CD4-positive, alpha-beta T cell treated with Interleukin-6 at 100 ng/mL for 8 hours (primary cell): ENCODE data around the gene C1QTNF12.

Experiments
- DNase-seq: peaks from one replicate; pipeline ENCODE4 v3.0.0-alpha.2; 2020; ENCODE audit warnings: mixed read lengths, low spot score

Gene C1QTNF12

GRCh38 chr1:1246577-1247340, at the start of gene C1QTNF12:
C1QTNF12 (minus strand) TSS chr1:1246722; CDS start chr1:1246690, 32 bp downstream.
- DNase-seq = no peak

DNA sequence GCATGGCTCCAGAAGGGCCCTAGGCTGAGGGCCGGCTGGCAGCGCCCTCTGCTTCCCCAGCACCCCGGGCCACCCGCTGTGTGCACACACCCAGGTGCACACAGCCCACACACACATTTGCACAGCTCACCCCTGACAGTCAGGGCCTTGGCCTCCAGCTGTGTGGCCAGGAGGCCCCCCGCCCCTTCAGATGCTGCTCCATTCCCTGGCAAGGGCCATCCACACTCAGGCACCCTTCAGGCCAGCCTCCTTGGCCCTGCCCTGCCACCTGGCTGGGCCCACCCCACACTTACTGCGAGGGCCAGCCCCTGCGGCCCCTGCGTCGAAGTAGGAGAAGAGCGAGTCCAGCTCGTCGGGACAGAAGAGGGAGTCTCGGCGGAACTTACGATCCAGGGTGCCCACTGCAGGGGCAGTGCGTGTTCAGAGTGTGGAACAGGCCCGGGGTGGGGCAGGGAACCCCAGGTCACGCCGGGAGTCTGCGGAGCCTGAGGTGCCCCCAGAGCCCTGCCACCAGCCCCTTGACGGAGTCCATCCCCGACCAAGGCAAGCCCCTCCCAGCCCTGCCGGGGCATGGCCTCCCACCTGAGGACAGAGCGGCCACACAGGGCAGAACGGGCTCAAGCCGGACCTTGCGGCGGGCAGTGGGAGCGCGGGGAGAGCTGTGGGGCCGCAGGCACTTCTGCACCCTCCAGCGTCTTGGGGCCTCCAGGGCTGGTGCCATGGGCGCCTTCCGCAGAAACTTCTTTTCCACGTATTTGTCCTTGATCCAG, 48.8 kb upstream of the C1QTNF12 start:
- DNase-seq = no peak

DNA sequence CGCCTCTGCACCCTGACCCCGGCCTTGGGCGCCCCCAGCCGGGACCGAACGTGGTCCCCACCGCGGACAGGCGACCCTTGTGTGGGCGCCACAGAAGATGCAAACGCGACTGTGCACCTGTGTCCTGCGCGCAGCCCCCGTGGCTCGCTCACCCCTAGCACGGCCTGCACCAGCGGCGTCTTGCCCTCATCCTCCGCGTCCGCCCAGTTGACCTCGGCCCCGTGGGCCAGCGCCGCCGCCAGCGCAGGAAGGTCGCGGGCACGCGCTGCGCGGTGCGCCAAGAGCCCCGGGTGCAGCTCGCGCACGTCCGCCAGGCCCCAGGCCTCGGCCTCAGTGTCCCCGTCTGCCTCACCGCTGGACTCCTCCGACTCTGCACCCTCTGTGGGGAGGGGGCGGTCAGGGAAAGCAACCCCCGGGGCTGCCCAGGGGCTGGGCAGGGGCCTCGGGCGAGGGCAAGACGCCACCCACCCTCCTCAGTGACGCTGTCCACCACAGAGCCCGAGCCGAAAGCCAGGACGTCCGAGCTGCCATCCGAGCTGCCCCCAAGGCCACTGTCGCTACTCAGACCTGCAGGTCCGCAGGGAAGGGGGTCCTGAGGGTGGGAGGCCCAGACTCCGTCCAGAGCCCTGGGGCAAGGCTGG, 47.8 kb upstream of the C1QTNF12 start:
- no peak for DNase-seq

GRCh38 chr1:1293263-1294249, 47.0 kb upstream of the C1QTNF12 start:
- DNase-seq = no peak

DNA sequence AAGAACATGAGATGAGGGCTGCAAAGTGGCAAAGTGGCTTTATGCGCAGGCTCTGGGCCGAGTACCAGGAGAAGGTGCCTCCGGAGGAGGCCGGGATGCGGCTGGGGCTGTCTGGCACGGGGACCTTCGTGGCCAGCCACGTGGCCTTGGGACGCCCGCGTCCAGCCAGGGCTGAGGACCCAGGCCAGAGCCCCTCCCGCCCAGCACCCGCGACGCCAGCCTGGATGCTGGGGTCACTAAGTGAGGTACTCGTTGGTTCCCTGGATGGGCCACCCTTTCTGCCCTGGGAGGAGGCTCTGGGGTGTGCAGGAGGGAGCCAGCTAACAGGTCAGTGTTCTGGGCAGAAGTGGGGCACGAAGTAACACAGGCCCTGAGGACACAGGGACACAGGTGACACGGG, 46.3 kb upstream of the C1QTNF12 start:
- no peak for DNase-seq

DNA sequence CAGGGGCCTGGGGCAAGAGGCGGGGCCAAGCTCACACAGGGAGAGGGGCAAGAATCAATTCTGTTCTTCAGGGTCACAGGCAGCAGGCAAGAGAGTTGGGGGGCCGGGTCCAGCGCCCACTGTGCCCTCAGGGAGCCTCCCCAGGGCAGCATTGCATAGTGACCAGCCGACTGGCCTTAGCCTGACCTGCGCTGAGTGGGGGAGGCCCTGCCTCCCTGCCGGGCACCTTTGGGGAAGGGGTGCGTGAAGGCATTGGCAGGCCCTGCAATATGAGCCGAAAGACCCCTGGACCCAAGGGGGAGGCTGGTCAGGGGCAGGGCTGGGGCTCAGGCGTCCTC, 45.9 kb upstream of the C1QTNF12 start:
- no peak for DNase-seq

DNA sequence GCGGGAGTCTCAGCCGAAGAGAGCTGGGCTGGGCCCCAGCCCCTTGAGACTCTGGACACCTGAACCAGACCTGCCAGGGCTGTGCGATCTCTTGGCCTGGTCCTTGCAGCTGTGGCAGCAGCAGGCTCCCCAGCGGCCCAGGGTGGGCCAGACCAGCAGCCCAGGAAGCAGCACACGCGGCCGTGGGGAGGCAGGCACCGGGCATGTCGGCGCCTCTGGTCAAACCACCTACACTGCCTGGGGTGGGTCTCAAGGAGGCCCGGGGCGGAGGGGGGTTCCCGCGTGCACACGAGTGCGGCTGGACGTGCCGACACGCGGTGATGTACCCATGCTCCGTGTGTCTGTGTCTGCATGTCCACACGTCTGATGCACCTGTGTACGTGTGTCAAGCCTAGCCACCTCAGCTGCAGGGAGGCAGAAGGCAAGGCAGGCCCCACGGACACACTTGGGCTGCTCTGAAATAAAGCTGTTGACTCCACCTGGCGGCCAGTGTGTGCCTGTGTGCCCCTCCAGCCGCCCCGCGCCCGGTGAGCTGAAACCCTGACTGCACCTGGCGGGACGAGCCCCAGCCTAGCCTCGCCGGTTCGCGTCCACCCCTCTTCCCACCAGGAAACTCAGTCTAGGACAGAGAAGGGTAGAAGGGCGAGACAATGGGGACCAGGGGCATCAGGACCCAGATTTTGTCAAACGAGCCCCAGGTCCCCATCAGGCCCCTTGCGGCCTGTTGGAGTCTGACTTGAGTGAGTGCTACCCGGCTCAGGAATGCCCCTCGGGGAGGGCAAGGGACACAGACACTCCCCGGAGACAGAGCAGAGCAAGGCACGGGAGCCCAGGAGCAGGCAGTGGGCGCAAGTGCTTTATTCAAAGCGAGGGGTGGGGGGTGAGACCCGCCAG, 45.3 kb upstream of the C1QTNF12 start:
- peak; percentile 64 for DNase-seq

DNA sequence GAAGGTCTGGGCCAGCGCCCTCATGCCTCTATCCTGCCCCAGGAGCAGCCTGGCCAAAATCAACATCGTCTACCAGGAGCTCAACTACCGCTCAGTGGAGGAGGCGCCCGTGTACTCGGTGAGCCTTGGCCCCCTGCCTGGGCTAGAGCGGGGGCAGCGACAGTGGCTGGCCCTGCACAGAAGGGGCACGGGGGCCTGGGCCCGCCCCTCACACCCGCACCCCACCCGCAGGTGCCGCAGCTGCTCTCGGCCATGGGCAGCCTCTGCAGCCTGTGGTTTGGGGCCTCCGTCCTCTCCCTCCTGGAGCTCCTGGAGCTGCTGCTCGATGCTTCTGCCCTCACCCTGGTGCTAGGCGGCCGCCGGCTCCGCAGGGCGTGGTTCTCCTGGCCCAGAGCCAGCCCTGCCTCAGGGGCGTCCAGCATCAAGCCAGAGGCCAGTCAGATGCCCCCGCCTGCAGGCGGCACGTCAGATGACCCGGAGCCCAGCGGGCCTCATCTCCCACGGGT, 44.6 kb upstream of the C1QTNF12 start:
- no peak for DNase-seq

GRCh38 chr1:1290238-1290731, 43.8 kb upstream of the C1QTNF12 start:
- DNase-seq = peak; percentile 34

DNA sequence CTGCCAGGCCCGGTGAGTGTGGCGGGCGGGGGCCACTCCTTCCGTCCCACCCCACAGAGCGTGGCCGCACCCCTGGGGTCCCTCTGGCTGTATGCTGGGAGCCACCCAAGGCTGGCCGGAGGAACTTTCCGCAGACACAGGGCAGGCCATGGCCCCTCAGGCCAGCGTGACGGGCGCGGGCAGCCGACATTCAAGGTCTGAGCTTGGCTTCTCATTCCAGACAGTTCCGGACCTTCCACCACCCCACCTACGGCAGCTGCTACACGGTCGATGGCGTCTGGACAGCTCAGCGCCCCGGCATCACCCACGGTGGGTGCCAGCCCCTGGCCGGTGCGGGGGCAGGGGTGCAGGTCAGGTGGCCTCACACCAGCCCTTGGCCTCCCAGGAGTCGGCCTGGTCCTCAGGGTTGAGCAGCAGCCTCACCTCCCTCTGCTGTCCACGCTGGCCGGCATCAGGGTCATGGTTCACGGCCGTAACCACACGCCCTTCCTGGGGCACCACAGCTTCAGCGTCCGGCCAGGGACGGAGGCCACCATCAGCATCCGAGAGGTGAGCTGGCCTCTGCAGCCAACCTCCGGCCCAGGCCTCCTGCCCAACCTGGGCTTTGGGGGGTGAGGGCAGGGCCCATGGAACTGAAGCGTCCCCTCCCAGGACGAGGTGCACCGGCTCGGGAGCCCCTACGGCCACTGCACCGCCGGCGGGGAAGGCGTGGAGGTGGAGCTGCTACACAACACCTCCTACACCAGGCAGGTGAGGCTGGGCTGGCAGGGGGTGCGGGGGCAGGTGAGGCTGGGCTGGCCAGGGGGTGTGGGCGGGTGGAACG, 41.0 kb upstream of the C1QTNF12 start:
- no peak for DNase-seq

- no peak for DNase-seq
Observed at GRCh38 chr1:1286313-1287261, 40.1 kb upstream of the C1QTNF12 start.

DNA sequence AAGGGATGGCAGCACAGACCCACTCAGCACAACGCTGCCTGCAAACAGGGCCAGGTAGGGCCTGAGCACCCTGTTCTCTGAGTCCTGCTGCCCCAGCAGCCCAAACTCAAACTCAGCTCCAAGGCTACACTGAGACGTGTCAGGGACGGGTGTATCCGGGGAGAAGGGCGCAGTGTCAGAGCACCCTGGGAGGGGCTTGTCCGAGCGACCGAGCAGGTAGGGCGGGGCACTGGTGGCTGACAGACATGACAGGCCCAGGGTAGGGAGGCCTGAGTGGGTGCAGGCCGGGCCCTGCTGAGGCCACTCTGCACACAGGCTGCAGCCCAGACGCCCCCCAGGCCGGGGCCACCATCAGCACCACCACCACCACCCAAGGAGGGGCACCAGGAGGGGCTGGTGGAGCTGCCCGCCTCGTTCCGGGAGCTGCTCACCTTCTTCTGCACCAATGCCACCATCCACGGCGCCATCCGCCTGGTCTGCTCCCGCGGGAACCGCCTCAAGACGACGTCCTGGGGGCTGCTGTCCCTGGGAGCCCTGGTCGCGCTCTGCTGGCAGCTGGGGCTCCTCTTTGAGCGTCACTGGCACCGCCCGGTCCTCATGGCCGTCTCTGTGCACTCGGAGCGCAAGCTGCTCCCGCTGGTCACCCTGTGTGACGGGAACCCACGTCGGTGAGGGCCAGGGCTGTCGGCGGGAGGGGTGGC, 39.2 kb upstream of the C1QTNF12 start:
- DNase-seq = no peak

DNA sequence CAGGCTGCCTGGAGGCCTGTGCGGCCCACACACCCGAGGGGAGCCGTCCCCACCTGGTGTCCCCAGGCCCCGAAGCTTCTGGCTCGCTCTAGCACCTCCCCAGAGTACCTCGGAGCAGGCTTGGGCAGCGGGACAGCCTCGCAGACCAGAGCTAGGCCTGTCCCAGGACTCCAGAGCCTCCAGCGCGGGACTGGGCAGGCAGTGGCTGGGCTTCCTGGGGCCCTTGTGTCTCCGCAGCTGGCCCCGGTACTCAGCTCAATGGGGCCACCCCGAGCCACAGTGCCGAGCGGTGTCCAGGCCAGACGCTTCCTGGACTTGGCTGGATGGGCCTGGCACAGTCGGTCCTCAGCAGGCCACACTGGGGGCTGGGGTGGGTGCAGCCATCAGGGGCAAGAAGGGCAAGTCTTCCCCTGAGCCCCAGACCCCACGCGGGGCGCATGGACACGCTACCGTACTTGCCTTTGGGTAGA, 38.6 kb upstream of the C1QTNF12 start:
- no peak for DNase-seq

DNA sequence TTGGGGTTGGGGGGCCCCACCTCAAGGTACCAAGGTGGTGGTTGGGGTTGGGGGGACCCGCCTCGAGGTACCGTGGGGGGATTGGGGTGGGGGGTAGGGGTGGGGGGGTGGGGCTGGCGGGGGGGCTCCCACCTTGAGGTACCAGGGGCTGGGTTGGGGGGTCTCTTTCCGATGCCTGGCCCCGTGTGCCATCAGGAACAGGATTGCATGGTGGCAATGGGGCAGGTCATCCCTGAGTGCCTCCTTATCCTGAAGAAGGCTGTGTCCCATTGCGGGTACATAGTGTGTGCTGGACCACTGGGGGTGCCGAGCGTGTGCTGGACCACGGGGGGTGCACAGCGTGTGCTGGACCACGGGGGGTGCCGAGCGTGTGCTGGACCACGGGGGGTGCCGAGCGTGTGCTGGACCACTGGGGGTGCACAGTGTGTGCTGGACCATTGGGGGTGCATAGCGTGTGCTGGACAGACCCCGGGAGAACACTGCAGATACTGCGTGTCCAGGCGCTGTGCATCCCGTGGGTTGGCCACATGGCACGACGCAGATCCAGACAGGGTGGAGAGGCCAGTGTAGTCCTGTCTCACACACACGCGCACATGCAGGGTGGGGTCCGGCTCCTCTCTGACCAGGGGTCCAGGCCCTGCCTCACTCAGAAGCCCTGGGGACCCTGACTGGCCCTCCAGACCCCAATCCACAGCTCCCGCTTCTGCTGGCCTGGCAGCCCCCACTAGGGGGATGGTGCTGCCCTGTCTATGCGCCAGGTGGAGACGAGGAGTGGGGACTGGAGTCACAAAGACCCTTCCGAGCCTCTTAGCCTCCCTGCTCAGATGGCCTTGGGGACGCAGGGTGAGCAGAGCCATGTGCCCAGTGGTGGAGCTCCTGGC, 37.9 kb upstream of the C1QTNF12 start:
- DNase-seq = no peak

- no peak for DNase-seq
Observed at GRCh38 chr1:1283821-1284220, 37.3 kb upstream of the C1QTNF12 start.

DNA sequence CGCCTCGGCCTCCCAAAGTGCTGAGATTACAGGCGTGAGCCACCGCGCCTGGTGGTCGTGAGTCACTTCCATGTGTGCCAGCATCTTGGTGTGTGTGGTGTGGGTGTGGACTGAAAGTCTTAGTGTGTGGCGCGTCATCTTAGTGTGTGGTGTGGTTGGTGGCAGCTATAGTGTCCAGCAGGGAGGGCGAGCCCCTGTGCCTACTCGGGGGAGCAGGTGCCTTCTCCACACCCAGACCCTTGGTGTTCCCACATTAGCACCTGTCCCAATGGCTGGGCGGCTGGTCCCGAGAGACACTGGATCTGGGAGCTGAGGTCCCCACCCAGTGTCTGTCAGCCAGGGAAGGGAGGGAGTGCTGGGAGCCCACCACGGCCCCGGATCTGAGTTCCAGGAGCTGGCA, 36.5 kb upstream of the C1QTNF12 start:
- DNase-seq = no peak
